ENCODE measurements around the gene PACSIN2.
"Not testable (repeated sequence)": the region's sequence is repeated elsewhere in the genome, so short reads cannot be mapped to it uniquely, and the experiment has no call there.

PACSIN2 gene

GRCh38 chr22:42945736-42946135, 69.2 kb downstream of the PACSIN2 start:
- no peak for DNase-seq (ENCODE audit: low read depth in 3 of 3)

GRCh38 chr22:42945027-42945426, 69.9 kb downstream of the PACSIN2 start:
- no peak for DNase-seq (ENCODE audit: low read depth in 3 of 3)

GRCh38 chr22:42944409-42944808, 70.5 kb downstream of the PACSIN2 start:
- DNase-seq (ENCODE audit: low read depth in 3 of 3), result no peak

- DNase-seq (ENCODE audit: low read depth in 3 of 3), result no peak
These were observed 71.0 kb downstream of the PACSIN2 start for GRCh38 chr22:42943981-42944380.

DNA sequence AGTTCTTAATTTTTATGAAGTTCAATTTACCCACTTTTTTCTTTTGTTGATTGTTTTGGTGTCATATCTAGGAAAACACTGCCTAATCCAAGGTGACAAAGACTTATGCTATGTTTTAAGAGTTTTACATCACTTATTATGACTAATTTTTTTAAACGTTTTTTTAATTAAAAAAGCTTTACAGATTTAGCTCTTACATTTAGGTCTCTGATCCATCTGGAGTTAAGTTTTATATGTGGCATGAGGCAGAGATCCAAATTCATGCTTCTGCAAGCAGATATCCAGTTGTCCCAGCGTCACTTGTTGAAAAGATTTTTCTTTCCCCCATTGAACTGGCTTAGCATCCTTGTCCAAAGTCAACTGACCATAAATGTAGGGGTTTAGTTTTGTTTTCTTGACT, 72.6 kb downstream of the PACSIN2 start:
- DNase-seq (ENCODE audit: low read depth in 3 of 3), result no peak

GRCh38 chr22:42939941-42940653, 74.9 kb downstream of the PACSIN2 start:
- no peak for DNase-seq (ENCODE audit: low read depth in 3 of 3)

DNA sequence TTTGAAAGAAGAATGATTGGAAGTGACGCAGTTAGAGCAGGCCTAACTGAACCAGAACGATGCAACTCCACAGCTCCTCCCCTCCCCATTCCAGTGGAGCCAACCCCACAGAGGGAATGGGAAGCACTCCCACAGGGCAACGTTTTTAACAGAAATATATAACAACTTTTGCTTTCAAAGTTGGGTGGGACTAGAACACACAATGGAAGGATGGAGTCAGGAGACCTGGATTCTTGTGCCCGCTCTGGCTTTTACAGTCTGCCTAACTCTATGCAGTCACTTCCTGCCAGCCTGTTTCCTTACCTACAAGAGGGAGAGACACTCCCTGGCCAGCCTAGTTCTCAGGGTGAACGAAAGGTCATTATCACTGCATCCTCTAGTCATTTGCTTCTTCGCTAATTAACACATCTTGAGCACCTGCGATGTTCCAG, 75.5 kb downstream of the PACSIN2 start:
- DNase-seq (ENCODE audit: low read depth in 3 of 3), result no peak

- no peak for DNase-seq (ENCODE audit: low read depth in 3 of 3)
These were observed 76.0 kb downstream of the PACSIN2 start for GRCh38 chr22:42938976-42939375.

GRCh38 chr22:42938449-42938848, 76.5 kb downstream of the PACSIN2 start:
- no peak for DNase-seq (ENCODE audit: low read depth in 3 of 3)

DNA sequence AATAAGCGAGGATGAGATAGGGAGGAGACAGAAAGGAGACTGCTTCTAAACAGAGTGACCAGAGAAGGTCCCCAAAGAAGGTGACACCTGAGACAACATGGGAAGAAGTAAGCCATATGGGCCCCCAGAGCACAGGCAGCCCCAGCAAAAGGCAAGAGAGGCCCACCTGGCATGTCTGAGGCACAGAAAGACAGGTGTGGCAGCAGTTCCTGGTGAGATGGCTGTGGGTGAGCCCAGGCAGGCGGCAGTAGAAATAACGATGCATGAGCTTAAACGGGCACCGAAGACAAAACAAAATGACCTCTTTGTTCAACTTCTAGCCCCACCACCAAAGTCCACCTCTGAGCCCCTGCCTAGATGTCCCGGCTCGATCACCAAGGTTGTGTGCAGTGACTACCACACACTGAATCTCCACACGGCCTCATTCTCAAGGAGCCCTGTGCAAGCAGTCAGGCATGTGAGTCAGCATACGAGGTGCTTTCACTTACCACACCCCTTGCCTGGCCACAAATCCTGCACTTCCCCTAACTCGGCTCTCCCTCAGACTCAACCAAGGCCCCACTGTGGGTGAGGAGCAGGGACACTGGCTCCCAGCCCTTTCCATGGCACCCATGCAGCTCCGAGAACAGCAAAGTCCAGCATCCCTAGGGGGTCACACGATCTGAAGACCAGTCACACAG, 77.6 kb downstream of the PACSIN2 start:
- peak in 1 of 3 experiments; percentile 7 for DNase-seq (ENCODE audit: low read depth in 3 of 3)

DNA sequence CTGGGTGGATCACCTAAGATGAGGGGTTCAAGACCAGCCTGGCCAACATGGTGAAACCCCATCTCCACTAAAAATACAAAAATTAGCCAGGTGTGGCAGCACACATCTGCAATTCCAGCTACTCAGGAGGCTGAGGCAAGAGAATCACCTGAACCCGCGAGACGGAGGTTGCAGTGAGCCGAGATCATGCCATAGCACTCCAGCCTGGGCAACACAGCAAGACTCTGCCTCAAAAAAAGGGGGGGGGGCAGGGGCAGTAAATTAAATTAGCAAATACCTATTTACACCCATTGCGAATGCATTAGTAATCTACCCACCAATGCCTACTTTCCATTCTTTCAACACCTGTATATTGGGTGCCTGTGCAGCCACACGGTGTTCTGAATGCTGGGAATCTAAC, 78.3 kb downstream of the PACSIN2 start:
- not testable (repeated sequence) for DNase-seq (ENCODE audit: low read depth in 3 of 3)

GRCh38 chr22:42934338-42934737, 80.6 kb downstream of the PACSIN2 start:
- no peak for DNase-seq (ENCODE audit: low read depth in 3 of 3)

DNA sequence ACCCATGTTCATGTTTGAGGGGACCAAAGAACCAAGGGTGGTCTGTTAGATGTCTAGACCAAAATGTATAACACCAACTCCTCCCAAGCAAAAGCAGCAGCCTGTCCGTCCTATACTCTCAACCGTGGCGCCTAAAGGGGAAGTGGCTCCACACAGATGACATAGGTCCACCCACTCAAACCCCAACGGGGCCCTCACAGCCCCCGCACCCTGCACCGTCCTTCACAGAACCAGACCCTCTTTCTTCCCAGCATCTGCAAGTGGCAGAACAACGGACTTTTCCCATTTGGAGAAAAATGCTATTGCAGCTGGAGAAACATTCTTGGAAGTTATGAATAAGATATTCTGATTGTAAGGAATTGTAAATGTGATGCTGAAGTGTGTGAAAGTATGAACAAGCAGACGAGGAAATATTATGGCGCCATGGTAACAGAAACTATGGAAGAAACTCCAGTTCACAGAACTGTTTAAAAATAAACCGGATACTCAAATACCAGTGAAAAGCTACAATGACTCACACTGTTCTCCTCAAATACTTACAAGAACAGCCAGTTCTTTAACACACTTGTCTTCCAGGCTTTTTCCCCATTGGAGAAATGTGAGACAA, 81.4 kb downstream of the PACSIN2 start:
- DNase-seq (ENCODE audit: low read depth in 3 of 3), result no peak

DNA sequence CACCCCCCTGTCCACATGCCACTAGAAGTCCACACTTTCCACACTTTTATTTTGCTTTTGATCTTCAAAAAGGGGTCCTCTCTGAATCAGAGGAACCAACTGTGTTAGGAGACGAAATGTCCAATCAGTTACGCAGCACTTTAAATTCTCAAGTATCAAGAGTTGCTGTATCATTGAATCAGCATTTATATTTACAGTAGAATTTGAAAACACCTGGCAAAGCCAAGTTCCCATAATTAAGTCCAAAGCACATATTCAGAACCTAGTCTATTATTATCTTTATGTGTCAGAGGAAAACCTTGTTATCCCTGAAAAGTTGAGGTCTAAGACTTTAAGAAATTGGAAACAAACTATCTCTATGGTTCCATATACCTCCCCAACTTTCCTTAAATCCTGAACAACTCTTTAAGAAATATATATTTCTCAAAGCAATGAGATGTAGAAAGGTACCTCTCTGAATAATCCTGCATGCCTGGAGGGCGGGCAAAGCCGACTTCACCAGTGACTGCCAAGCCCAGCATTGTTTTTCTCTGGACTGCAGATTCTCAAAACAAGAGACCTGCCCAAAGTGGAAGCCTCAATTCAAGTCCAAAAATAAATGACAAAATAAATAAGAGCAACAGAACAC, 82.0 kb downstream of the PACSIN2 start:
- DNase-seq (ENCODE audit: low read depth in 3 of 3), result no peak

GRCh38 chr22:42932197-42932519, 82.8 kb downstream of the PACSIN2 start:
- DNase-seq (ENCODE audit: low read depth in 3 of 3), result no peak

DNA sequence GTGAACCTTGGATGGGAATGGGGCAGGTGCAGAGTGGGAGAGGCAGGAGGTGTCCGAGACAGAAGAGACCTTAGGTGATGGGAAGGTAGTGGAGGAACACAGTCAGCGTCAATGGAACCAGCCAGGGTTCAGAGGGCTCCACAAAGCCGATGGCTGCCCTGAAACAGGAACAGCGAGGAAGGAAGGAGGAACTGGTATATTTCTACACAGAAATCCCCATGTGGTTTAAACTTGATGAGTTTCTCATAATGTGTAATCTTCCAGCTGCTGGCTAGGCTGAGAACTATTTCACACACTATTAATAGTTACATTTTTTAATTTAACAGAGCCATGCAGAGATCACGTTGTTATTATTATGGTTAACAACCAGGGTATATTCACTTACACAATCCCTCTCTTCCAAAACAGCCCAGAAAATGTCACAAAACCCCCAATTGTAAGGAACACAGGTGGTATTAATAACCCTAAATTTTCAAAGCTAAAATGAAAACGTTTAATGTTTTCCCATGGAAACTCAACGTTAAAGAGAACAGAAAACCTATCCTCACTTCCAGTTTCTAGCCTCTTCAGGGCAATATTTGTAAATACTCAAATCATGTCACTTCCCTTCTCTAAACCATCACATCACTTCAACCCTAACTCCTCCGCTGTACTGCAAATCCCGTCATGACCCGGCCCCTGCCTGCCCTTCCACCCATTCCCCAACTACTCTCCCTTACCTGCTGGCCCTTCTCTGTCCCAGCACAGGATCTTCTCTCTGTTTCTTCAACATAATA, 83.3 kb downstream of the PACSIN2 start:
- DNase-seq (ENCODE audit: low read depth in 3 of 3), result no peak

DNA sequence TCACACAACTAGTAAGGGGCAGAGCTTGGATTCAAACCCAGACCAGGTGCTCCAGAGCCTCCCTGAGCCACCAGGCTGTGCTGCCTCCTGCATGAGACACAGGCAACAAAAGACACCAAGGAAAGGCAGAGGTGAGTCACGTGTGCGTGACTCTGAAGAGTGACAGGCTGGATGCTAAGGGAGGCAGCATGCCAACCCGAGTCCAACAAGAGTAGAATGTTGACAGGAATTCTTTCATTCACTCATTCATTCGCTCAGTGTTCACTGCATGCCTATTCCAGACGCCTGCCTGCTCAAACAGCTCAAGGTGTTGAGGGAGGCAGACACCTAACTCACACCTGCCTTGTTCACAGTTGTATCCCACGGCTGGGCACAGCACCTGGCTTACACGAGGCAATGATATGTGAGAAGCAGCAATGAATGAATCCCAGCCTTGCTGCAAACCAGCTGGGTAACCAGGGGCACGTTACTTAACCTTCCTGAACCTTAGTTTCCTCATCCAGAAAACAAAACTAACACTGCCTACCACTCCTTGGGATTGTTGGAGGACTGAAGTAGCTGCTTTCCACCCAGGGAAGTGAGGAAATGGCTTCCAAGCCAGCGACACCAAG, 84.0 kb downstream of the PACSIN2 start:
- no peak for DNase-seq (ENCODE audit: low read depth in 3 of 3)

DNA sequence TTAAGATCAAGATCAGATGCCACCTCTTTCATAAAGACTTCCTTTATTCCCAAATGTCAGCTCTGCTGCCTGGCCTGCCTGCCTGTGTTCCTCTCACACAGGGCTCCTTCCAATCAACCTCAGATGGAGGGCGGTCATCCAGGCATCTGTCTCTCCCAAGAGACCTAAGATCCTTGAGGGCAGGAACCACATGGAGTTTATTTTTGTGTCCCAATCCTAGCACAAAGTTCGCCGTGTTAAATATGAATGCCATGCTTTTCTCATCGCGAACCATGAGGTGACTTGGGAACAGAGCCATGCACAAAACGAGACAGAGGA, 85.2 kb downstream of the PACSIN2 start:
- no peak for DNase-seq (ENCODE audit: low read depth in 3 of 3)

GRCh38 chr22:42928969-42929837, 85.7 kb downstream of the PACSIN2 start:
- no peak for DNase-seq (ENCODE audit: low read depth in 3 of 3)

DNA sequence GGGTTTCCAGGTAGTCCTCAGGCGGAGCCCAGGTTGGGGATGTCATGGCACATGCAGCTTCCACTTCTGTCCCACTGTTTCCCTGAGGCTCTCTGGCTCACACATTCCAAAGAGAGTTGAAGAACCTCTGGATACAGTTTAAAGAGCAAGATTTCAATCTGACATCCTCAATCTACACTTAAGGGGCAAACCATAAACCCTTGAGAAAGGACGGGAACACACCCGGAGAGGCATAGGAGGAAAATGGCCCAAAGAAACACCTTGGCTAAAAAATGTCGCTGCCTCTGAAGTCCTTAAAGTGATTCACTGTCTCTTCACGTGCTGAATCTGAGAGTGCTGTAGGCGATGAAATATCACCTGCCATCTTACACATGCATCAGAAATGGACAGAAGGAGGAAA, 87.0 kb downstream of the PACSIN2 start:
- no peak for DNase-seq (ENCODE audit: low read depth in 3 of 3)

- no peak for DNase-seq (ENCODE audit: low read depth in 3 of 3)
These were observed 88.2 kb downstream of the PACSIN2 start for GRCh38 chr22:42926768-42927167.

All from stimulated activated CD4-positive, alpha-beta T cell treated with anti-CD3 and anti-CD28 coated beads, TNF-alpha, amount 100 ng/mL, for 4 hours (primary cell).